ENCODE results near the gene TDRD3.

Gene TDRD3

GRCh38 chr13:60575142-60575541 is 178.1 kb downstream of the TDRD3 start:
- no peak for DNase-seq (ENCODE audit: low spot score)

DNA sequence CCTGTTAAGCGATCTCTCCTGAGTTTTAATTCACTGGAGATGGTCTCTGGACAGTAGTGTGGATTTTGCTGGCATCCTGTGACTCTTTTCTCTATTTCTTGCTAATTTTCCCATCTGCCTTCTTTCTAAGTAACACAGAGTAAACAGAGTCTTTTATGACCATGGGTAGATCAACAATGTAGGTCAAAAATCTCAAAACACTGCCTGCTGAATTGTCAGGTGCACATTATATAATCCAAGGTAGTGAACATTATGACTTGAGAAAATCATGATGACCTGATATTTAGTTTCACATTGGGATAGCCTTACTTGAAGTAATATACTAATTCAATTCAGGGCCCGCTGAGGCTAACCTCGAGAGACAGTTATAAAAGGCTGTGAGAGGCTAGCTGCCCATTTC is 180.7 kb downstream of the TDRD3 start:
- DNase-seq (ENCODE audit: low spot score), result no peak

DNA sequence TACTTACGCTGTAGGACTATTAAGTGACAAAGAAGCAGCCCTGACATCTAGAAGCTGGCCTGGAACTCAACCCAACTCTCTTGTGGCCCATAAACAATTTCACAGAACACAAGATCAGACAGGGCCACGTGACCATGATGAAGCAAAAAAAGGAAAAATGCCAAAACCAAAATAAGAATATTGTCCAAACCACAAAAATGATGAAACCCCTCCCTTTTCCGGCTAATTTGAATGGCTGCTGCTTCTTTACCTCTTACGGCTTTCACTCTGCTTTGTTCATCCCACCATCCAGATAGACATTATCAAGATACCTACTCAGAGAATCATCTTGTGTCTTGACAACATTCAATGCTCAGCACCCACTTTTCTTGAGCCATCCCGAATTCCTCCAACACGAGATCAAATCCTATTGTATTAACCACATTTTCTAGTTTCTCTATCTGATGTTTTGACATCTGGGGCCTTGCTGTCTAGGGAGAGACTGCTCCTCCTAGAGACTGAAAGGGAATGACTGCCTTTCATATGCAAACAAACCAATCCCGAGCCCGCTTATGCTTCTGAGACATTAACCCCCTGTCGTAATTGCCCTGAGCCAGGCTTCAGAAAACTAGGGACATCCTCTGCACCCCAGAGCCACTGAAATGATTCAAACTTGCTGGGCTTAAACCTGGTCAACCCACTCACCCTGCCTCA is 186.3 kb downstream of the TDRD3 start:
- no peak for DNase-seq (ENCODE audit: low spot score)

DNA sequence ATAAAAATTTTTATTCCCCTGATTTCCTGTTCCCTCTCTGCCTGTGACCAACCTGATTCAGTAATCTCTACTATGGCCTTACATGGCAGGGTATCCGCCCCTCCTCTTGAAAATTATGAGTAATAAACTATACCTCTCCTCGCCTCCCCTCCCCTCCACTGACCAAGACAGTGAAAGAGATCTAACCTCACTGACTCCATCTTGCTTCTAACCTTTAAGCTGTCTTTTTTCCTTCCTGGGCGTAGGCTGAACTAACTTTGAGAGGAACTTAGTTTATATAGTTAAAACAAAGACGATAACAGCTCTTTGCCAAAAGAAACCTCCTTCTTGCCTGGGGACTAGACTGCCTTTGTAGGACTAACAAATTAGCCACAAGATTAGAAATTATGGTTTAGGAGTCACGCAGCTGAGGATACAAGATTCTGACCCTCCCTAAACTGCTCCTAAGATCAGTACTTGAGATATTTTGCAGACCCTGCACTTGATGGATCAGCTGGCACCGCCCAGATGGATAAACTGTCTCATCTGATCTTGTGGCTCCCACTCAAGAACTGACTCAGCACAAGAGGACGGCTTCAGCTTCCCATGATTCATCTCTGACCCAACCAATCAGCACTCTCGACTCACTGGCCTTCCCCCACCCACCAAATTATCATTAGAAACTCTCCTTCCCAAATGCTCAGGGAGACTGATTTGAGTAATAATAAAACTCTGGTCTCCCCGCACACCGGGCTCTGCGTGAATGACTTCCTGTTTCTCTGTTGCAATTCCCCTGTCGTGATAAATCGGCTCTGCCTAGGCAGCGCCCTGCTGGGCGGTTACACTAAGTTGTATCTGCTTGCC is 187.1 kb downstream of the TDRD3 start:
- peak; percentile 47 for DNase-seq (ENCODE audit: low spot score)

- peak; percentile 8 for DNase-seq (ENCODE audit: low spot score)
These were observed 188.0 kb downstream of the TDRD3 start for GRCh38 chr13:60584976-60585375.

DNA sequence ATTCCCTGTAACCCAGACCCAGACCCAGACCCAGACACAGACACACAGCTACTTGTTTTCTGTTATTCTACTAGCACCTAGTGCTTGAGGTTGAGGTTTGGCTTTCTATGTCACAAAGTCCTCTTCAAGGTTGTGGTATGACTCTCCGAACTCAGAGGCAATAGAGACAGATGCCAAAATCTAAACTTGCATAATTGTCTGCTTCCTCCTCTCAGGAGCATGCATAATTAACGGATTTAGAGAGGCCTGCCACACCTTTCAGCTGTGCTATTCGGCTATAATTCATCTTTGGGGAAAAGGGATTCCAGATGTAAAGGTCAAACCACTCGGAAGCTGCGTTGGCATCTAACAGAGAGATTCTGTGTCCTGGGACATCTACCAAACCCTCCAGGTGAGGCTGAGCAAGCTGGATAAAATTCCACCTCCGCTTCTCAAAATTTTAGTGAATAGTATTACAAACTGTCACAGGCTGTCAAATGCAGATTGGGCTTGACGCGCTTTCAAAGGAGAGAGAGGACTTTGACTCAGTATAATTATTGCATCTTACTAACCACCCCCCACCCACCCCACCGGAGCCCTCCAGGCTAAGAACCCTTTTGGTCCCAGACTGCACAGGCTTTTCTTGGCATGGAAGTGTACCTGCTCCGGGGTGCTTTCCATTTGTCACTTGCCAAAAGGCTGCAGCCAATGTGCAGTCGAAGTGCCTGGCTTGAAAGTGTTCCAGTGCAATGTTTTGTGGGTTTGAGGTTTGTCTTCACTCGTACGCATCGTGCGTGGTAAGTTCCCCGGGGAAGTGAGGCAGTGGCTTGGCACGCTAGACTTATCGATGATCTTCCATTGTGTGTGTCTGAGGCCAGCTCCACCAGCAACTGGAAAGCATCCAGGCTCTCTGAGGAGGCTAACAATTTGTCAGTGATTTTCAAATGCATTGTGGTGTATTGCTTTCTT is 194.1 kb downstream of the TDRD3 start:
- DNase-seq (ENCODE audit: low spot score), result peak; percentile 29

DNA sequence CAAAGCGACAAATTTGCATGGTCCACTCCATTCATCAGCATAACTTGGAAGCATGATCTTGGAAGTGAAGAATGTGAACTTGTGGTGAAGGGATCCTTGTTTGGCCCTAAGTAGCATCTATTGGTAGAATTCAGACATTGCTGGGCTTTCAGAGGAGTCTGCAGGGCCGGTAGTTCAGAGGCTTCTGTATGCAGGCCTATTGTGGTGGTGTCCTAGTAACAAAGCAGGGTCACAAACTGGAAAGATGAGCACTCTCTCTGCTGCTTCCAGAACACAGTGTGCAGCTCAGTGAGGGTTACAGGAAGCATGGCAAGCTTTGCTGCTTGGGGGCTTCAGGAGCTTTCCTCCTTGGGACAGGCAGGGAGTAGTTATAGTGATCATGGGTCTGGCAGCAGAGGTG is 206.0 kb downstream of the TDRD3 start:
- DNase-seq (ENCODE audit: low spot score), result no peak

DNA sequence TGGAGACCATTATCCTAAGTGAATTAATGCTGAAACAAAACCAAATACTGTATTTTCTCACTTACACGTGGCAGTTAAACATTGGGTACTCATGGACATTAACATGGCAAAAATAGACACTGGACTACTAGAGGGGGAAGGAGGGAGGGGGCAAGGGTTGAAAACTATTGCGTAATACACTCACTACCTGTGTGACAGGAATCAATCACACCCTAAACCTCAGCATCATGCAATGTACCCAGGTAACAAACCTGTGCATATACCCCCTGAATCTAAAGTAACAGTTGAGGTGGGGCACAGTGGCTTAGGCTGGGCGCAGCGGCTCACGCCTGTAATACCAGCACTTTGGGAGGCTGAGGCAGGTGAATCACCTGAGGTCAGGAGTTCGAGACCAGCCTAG is 207.0 kb downstream of the TDRD3 start:
- DNase-seq (ENCODE audit: low spot score), result no peak

DNA sequence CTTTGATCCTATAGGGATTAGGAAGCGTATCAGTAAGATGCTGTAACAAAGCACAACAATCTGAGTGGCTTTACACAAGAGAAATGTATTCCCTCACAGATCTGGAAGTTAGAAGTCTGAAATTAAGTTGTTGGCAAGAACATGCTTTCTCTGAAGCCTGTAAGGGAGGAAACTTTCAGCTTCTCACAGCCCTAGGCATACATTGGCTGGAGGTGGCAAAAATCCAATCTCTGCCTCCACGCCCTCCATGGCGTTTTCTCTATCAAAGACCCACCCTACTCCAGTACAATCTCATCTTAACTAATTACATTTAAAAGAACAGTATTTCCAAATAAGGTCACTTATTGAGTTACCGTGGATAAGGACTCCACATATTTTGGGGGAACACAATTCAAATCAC is 211.9 kb downstream of the TDRD3 start:
- no peak for DNase-seq (ENCODE audit: low spot score)

DNA sequence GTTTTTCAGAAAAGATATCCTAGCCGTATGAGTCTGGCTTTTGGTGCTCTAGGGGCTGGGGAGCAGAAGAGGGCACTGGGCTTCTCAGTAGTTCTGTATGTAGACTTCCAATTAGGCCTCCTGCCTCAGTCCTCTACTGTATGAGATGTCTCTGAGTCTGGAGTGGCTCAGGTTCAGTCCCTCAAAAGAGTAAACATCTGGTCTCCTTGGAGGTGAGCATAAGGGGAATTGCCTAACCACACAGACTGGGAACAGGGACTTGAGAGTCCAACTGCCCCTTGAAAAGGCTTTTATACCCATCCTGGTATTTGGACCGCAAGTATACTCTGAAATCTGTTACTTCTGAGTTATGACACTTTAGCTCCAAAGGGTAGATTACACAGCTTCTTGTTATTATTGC is 214.5 kb downstream of the TDRD3 start:
- DNase-seq (ENCODE audit: low spot score), result no peak

GRCh38 chr13:60612593-60612992 is 215.6 kb downstream of the TDRD3 start:
- DNase-seq (ENCODE audit: low spot score), result no peak

- no peak for DNase-seq (ENCODE audit: low spot score)
These were observed 216.1 kb downstream of the TDRD3 start for GRCh38 chr13:60613080-60613479.

GRCh38 chr13:60617991-60618733 is 221.1 kb downstream of the TDRD3 start:
- DNase-seq (ENCODE audit: low spot score), result peak; percentile 8

GRCh38 chr13:60619461-60619860 is 222.4 kb downstream of the TDRD3 start:
- DNase-seq (ENCODE audit: low spot score), result no peak

- no peak for DNase-seq (ENCODE audit: low spot score)
These were observed 223.8 kb downstream of the TDRD3 start for GRCh38 chr13:60620611-60621395.

DNA sequence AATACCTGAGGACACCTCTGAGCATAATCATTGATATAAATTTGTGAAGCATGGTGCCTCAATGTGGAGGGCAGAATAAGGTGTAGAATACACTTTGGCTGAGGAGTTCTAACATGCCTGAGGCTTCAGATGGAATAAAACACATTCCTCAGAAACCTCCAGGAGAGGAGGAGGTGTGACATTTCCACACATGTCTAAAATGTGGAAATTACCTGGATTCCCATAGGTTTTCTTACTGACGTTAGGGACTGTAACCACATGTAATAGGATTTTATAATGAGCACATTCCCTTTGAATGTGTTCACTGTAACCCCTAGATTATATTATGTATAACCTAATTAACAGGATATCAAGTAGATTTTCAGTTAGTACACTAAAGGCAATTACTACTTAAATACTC is 226.1 kb downstream of the TDRD3 start:
- DNase-seq (ENCODE audit: low spot score), result no peak

Data from putamen (tissue), 1 donor.